Spleen (tissue), 11 donors: ENCODE results near the gene SMIM28. TPM values are rescaled to one million over a fixed set of nuclear protein-coding genes. Genes with fewer than 3 reads are reported as not detected.

Experiments
- DNase-seq: peaks from one replicate; pipeline ENCODE4 v3.0.0-alpha.2; 2020
- H3K27ac ChIP-seq, 8 donors: fragments of 200-600 bp; sonication (generic) in 7 of 8; 1 replicate in 4 of 8; 2 replicates in 4 of 8; pipeline versions ENCODE4 v1.5.0 to v1.8.0; 2016 to 2021; ENCODE audit warnings: inconsistent platforms in 4 of 8, mild to moderate bottlenecking in 4 of 8, moderate library complexity in 1 of 8
- H3K27me3 ChIP-seq, 7 donors: fragments of 200-600 bp; sonication (generic) in 6 of 7; replicated peaks in 1 of 7; 1 replicate in 4 of 7; 2 replicates in 3 of 7; pipeline versions ENCODE4 v1.5.0 to v1.8.0; 2016 to 2021; ENCODE audit warnings: inconsistent platforms in 3 of 7, mild to moderate bottlenecking in 1 of 7
- H3K36me3 ChIP-seq, 6 donors: fragments of 200-600 bp; sonication (generic) in 5 of 6; 1 replicate in 4 of 6; 2 replicates in 2 of 6; pipeline versions ENCODE4 v1.5.0 to v1.8.0; 2016 to 2021; ENCODE audit warnings: inconsistent platforms in 2 of 6
- H3K4me1 ChIP-seq, 6 donors: fragments of 200-600 bp; sonication (generic) in 5 of 6; 1 replicate in 3 of 6; 2 replicates in 3 of 6; pipeline versions ENCODE4 v1.5.0 to v1.8.0; 2016 to 2021; ENCODE audit warnings: inconsistent platforms in 3 of 6
- H3K4me3 ChIP-seq, 8 donors: fragments of 200-600 bp; sonication (generic) in 7 of 8; 1 replicate in 4 of 8; 2 replicates in 4 of 8; pipeline versions ENCODE4 v1.5.0 to v1.8.0; 2016 to 2021; ENCODE audit warnings: inconsistent platforms in 4 of 8, mild to moderate bottlenecking in 4 of 8, moderate library complexity in 2 of 8
- H3K9me3 ChIP-seq, 8 donors: fragments of 200-600 bp; sonication (generic) in 7 of 8; 1 replicate in 4 of 8; 2 replicates in 4 of 8; pipeline versions ENCODE4 v1.5.0 to v1.8.0; 2016 to 2021; ENCODE audit warnings: inconsistent platforms in 4 of 8
- CTCF ChIP-seq, 11 experiments: fragments of 200-600 bp in 7 of 11; fragments of 450-650 bp in 4 of 11; sonication (generic) in 4 of 11; IDR thresholded peaks in 8 of 11; conservative IDR thresholded peaks in 3 of 11; 1 replicate in 7 of 11; 2 replicates in 4 of 11; pipeline versions ENCODE4 v1.4.0 to v1.8.0; 2016 to 2021; ENCODE audit warnings: antibody characterized with exemption in 11 of 11, inconsistent platforms in 4 of 11, mild to moderate bottlenecking in 1 of 11
- POLR2A ChIP-seq, 3 donors: fragments of 450-650 bp; IDR thresholded peaks; one replicate each; pipeline ENCODE4 v1.5.1; 2017; ENCODE audit warnings: antibody characterized with exemption in 3 of 3, mild to moderate bottlenecking in 1 of 3
- POLR2AphosphoS5 ChIP-seq, 3 donors: sonication (generic); formaldehyde crosslinking; IDR thresholded peaks; one replicate each; pipeline ENCODE4 v1.5.1; 2017; ENCODE audit warnings: antibody characterized with exemption in 3 of 3
- WGBS, 5 donors: extraction: QIAGEN DNeasy Blood & Tissue Kit in 3 of 5; methylation state at CpG; one replicate each; pipeline versions ENCODE4 v1.1.5 to v1.1.7; 2013 to 2018; 5-methylcytosine and 5-hydroxymethylcytosine counted together
- intact Hi-C: fragments of 100-400 bp; cut with DNase I; formaldehyde crosslinking; loops from one replicate; pipeline ENCODE4 v1.15.0; 2023; ENCODE audit warnings: low total_unique reads
- polyA plus RNA-seq, 3 donors: library from polyadenylated mRNA; stranded (reverse); fragments of 200-250 nt; gene quantifications; one replicate each; pipeline ENCODE4 v1.2.1, GENCODE V29; 2013
- total RNA-seq, 7 donors: library from RNA; depleted of rRNA in 3 of 7; stranded (reverse); fragments of >200 nt in 3 of 7; fragmentation: NEBNext Ultra II Directional in 4 of 7; extraction: Animal tissue kit (Norgen Biotek cat#: 25700) in 4 of 7; gene quantifications; one replicate each; pipeline versions ENCODE4 v1.1.0 to v1.2.1, GENCODE V29; 2016 to 2021
- donor health status: healthy with polysubstance abuse.
- donor health status: DM: no; HTN: no; CAD: no; lungs with moderate emphysema.
- donor health status: DM: no; HTN: no; CAD: no.
- donor health status: Bipolar disorder and iron deficiency.
- donor health status: healthy.
- donor health status: DM: no; HTN: no; CAD: no.
- donor health status: DM: yes; HTN: yes; CAD: no.

The SMIM28 gene
- total and polyA plus RNA-seq, 10 donors = not detected

GRCh38 chr6:138378463-138378862 is 758 bp downstream of the SMIM28 start:
- WGBS, 5 donors = 84 to 93% (median 91%) methylated on average over 4 of the region's 4 CpGs
- no peak for TF ChIP-seq POLR2A (IDR thresholded peaks at IDR 0.05)
- TF ChIP-seq CTCF (IDR thresholded peaks at IDR 0.05 in 8 of 11, conservative IDR thresholded peaks at IDR 0.05 in 3 of 11) = no peak
- TF ChIP-seq POLR2AphosphoS5 (IDR thresholded peaks at IDR 0.05) = no peak
- Histone ChIP-seq H3K27ac (no peak overlapping the region), H3K36me3 (no peaks in the 10 kb centered on the region), H3K27me3 (no peaks in the 10 kb centered on the region), H3K9me3 (no peaks in the 10 kb centered on the region), H3K4me3 (no peak overlapping the region), H3K4me1 (no peaks in the 10 kb centered on the region)
- no peak for DNase-seq
- intact Hi-C loops = no loop called here

DNA sequence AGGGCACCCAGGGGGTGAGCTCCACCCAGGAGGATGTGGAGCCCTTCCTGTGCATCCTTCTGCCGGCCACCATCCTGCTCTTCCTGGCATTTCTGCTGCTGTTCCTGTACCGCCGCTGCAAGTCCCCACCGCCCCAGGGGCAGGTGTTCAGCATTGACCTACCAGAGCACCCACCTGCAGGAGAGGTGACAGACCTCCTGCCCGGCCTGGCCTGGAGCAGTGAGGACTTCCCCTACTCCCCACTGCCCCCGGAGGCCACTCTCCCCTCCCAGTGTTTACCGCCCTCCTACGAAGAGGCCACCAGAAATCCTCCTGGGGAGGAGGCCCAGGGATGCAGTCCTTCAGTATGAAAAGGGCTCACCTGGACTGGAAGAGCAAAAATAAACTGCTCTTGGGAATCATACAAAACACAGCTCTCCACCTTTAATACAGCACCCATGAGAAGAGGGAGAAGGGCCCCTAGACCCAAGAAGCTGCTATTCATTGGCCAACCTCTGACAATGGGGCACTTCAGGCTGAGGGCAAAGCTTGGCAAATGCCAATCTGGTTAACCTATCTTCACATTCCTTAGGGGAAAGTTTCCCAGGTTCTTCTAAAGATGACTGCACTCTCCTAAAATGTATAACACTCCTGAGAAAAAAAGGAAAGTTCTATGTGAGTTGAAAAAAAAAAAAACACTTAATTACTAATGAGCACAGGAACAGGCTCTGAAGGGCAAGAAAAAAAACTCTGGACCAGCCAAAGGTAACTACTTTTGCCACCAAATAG is 5.0 kb downstream of the SMIM28 start:
- no peaks in the 10 kb centered on the region for H3K4me1 ChIP-seq
- intact Hi-C loops = no loop called here
- no peak overlapping the region for H3K27ac ChIP-seq
- no peaks in the 10 kb centered on the region for H3K9me3 ChIP-seq
- no peak overlapping the region for H3K4me3 ChIP-seq
- no peak for TF ChIP-seq POLR2AphosphoS5 (IDR thresholded peaks at IDR 0.05)
- TF ChIP-seq POLR2A (IDR thresholded peaks at IDR 0.05) = no peak
- no peak for TF ChIP-seq CTCF (IDR thresholded peaks at IDR 0.05 in 8 of 11, conservative IDR thresholded peaks at IDR 0.05 in 3 of 11)
- no peaks in the 10 kb centered on the region for H3K36me3 ChIP-seq
- H3K27me3 ChIP-seq = no peaks in the 10 kb centered on the region
- WGBS, 5 donors = 64 to 80% (median 77%) methylated on average over 7 to 8 of the region's 8 CpGs
- no peak for DNase-seq

GRCh38 chr6:138383776-138384175 is 6.1 kb downstream of the SMIM28 start:
- no peaks in the 10 kb centered on the region for H3K9me3 ChIP-seq
- TF ChIP-seq CTCF (IDR thresholded peaks at IDR 0.05 in 8 of 11, conservative IDR thresholded peaks at IDR 0.05 in 3 of 11) (no peak), POLR2AphosphoS5 (IDR thresholded peaks at IDR 0.05) (no peak), POLR2A (IDR thresholded peaks at IDR 0.05) (no peak)
- H3K4me3 ChIP-seq = no peak overlapping the region
- WGBS, 5 donors = 77 to 85% (median 80%) methylated on average over 3 of the region's 3 CpGs
- H3K36me3 ChIP-seq = no peaks in the 10 kb centered on the region
- no peak overlapping the region for H3K27ac ChIP-seq
- H3K4me1 ChIP-seq = no peaks in the 10 kb centered on the region
- DNase-seq = no peak
- H3K27me3 ChIP-seq = peaks cover 0 to 4% (median 0%) of the 10 kb centered on the region in 7 donors
- intact Hi-C loops = no loop called here

GRCh38 chr6:138386897-138387296 is 9.2 kb downstream of the SMIM28 start:
- WGBS, 5 donors = 90 to 98% (median 95%) methylated on average over 3 of the region's 3 CpGs
- no peak overlapping the region for H3K4me3 ChIP-seq
- H3K27me3 ChIP-seq = peaks cover 0 to 11% (median 0%) of the 10 kb centered on the region in 7 donors
- TF ChIP-seq POLR2AphosphoS5 (IDR thresholded peaks at IDR 0.05) = no peak
- no peak for TF ChIP-seq POLR2A (IDR thresholded peaks at IDR 0.05)
- TF ChIP-seq CTCF (IDR thresholded peaks at IDR 0.05 in 8 of 11, conservative IDR thresholded peaks at IDR 0.05 in 3 of 11) = no peak
- no peaks in the 10 kb centered on the region for H3K36me3 ChIP-seq
- intact Hi-C loops = no loop called here
- no peaks in the 10 kb centered on the region for H3K9me3 ChIP-seq
- DNase-seq = no peak
- H3K27ac ChIP-seq = no peak overlapping the region
- H3K4me1 ChIP-seq = no peaks in the 10 kb centered on the region
